ENCODE data around the gene VMO1. TPM values are rescaled to one million over a fixed set of nuclear protein-coding genes. Genes with fewer than 3 reads are reported as not detected.

The VMO1 gene
- total RNA-seq, 2 experiments from 2014 or later: 0.60 TPM; not detected in 1

DNA sequence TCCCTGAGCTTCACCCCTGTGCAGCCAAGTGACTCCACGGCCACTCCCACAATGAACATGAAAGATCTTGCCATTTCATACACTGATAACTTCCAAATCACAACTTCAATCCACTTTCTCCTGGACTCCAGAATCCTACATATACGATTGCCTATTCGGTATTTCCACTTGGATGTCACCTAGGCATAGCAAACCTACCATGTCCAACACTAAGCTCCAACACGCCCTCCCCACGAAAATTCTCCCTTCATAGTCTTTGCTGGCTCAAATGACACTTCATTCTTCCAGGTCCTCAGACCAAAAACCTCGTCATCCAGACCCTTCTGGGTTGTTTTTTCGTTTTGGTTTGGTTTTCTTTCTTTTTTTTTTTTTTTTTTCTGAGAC, 4.5 kb upstream of the VMO1 start:
- Mint-ChIP-seq H3K4me3 (peak overlapping the region; percentile 85), H3K27me3 (ENCODE audit: low read depth) (peaks cover 32% of the 10 kb centered on the region)
- CTCF ChIA-PET: interaction anchor here (0.6 to 3.0 kb wide), 22 partner anchors 8 to 226 kb away, joined by 3 to 12 read pairs (median 4); partner anchors contain the start of genes ARRB2, PLD2, RNF167 and SLC25A11

DNA sequence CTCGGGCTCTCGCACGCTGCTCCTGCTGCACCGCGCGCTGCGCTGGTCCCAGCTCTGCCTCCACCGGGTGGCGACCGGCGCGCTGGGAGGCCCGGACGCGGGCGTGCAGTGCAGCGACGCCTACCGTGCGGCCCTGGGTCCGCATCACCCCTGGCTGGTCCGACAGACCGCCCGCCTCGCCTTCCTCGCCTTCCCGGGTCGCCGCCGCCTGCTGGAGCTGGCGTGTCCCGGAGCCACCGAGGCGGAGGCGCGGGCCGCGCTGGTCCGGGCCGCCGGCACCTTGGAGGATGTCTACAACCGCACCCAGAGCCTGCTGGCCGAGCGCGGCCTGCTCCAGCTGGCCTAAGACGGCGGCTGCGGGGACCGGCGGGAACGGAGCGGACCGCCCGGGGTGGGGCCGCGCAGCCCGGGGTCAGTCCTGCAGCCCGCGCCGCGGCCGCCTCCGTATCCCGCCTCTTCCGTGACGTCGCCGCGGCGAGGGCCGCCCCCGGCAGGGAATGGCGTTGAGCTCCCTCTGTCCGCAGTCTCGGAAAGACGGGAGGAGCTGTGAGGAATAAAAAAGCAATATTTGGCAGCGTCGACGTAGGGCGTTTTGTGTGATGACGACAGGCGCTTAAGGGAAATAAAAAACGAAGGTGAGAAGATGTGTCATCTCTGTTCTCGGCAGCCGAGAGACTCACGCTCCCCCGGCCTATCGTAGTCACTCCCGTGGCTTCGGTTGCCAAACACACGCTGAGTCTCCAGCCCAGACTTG, 4.0 kb upstream of the VMO1 start:
- Mint-ChIP-seq H3K27me3 (ENCODE audit: low read depth) (peaks cover 38% of the 10 kb centered on the region), H3K36me3 (ENCODE audit: low read depth) (peaks cover 2% of the 10 kb centered on the region), H3K27ac (peak overlapping the region; percentile 95), H3K4me3 (peak overlapping the region; percentile 85), H3K9me3 (no peaks in the 10 kb centered on the region), H3K4me1 (ENCODE audit: low read depth) (peaks cover 30% of the 10 kb centered on the region)
- intact Hi-C loops (cut with micrococcal nuclease): loop anchor here (1.0 to 10.0 kb wide), 9 partner anchors 17 to 225 kb away; partner anchors contain the start of genes ARRB2, CXCL16, GGT6 and MED11
- CTCF ChIA-PET: interaction anchor here (0.6 to 3.0 kb wide), 28 partner anchors 8 to 233 kb away, joined by 3 to 12 read pairs (median 4); partner anchors contain the start of genes ARRB2, CHRNE, PLD2 and RNF167
- peak; percentile 93 for DNase-seq

More for the DNA sequence above, 4.5 kb upstream of the VMO1 start:
- no peak for DNase-seq
- Mint-ChIP-seq H3K27ac (peak overlapping the region; percentile 95), H3K36me3 (ENCODE audit: low read depth) (peaks cover 2% of the 10 kb centered on the region), H3K4me1 (ENCODE audit: low read depth) (peaks cover 30% of the 10 kb centered on the region), H3K9me3 (no peaks in the 10 kb centered on the region)
- intact Hi-C loops (cut with micrococcal nuclease): loop anchor here (1.0 to 2.0 kb wide), 8 partner anchors 17 to 158 kb away; partner anchors contain the start of genes ARRB2, CXCL16, MED11 and MINK1

DNA sequence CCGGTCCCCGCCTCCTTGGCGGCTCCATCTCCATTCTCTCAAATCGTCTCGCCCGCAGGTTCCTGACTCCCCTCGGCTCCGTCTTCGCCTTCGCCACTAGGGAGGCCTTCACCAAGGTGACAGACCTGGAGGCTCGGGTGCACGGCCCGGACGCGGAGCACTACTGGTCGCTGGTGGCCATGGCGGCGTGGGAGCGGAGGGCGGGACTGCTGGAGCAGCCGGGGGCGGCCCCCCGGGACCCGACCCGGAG, 3.5 kb upstream of the VMO1 start:
- CTCF ChIA-PET: interaction anchor here (0.7 to 3.0 kb wide), 21 partner anchors 8 to 232 kb away, joined by 3 to 12 read pairs (median 4); partner anchors contain the start of genes ARRB2, CHRNE, PLD2 and RNF167
- peaks cover 40% of the 10 kb centered on the region for H3K27me3 Mint-ChIP-seq (ENCODE audit: low read depth)
- H3K4me1 Mint-ChIP-seq (ENCODE audit: low read depth): peaks cover 31% of the 10 kb centered on the region

DNA sequence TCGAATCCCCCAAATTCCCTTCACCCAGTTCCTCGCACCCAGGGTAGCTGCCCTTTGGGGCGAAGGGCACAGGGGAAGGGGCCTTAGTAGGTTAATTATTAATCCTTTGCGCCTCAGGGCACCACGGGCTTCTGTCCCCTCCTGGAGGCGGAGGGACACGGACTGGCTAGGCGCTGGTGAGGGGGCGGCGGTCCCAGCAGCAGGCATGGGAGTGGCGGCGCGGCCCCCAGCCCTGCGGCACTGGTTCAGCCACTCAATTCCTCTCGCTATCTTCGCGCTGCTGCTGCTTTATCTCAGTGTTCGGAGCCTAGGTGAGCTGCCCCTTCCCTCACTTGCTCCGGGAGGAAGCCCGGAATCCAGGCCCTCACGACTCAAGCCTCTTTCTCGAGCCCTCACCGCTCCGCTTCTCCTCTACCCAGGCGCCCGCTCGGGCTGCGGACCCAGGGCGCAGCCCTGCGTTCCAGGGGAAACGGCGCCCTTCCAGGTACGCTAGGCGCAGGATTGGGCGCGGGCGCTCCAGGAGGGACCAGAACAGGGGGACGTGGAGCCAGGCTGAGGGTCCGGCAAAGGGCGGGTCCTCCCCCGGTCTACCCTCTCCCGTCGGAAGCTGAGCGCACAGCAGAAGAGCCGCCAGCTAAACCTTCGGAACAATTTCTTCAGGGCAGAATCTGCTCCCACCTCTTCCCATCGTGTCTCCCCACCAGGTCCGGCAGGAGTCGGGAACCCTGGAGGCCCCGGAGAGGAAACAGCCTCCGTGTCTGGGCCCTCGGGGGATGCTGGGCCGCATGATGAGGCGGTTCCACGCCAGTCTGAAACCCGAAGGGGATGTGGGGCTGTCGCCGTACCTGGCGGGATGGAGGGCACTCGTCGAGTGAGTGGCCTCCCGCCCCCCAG, 2.9 kb upstream of the VMO1 start, which contains the start of gene GLTPD2:
GLTPD2 (plus strand) TSS at position 158 of the 894 bp plus-strand sequence; CDS start at position 206, 48 bp downstream.
- peaks cover 33% of the 10 kb centered on the region for H3K4me1 Mint-ChIP-seq (ENCODE audit: low read depth)
- H3K9me3 Mint-ChIP-seq: no peaks in the 10 kb centered on the region
- CTCF ChIA-PET: interaction anchor here (0.7 to 3.0 kb wide), 15 partner anchors 9 to 232 kb away, joined by 3 to 12 read pairs (median 3); partner anchors contain the start of genes ARRB2, C17orf107, CHRNE and PLD2
- H3K27ac Mint-ChIP-seq: peak within 1 kb of the TSS; percentile 46
- peak within 1 kb of the TSS; percentile 85 for H3K4me3 Mint-ChIP-seq
- H3K36me3 Mint-ChIP-seq (ENCODE audit: low read depth): peaks cover 2% of the 10 kb centered on the region
- no peak for DNase-seq
- H3K27me3 Mint-ChIP-seq (ENCODE audit: low read depth): peaks cover 46% of the 10 kb centered on the region
- intact Hi-C loops (cut with micrococcal nuclease): loop anchor here (10.0 kb wide), 1 partner anchor 224 kb away; the partner anchor contains the start of gene GGT6

More for the DNA sequence above, 3.5 kb upstream of the VMO1 start:
- DNase-seq: no peak
- peak overlapping the region; percentile 85 for H3K4me3 Mint-ChIP-seq
- H3K9me3 Mint-ChIP-seq: no peaks in the 10 kb centered on the region
- peak overlapping the region; percentile 46 for H3K27ac Mint-ChIP-seq
- peaks cover 2% of the 10 kb centered on the region for H3K36me3 Mint-ChIP-seq (ENCODE audit: low read depth)
- intact Hi-C loops (cut with micrococcal nuclease): loop anchor here (10.0 kb wide), 1 partner anchor 225 kb away; the partner anchor contains the start of gene GGT6

DNA sequence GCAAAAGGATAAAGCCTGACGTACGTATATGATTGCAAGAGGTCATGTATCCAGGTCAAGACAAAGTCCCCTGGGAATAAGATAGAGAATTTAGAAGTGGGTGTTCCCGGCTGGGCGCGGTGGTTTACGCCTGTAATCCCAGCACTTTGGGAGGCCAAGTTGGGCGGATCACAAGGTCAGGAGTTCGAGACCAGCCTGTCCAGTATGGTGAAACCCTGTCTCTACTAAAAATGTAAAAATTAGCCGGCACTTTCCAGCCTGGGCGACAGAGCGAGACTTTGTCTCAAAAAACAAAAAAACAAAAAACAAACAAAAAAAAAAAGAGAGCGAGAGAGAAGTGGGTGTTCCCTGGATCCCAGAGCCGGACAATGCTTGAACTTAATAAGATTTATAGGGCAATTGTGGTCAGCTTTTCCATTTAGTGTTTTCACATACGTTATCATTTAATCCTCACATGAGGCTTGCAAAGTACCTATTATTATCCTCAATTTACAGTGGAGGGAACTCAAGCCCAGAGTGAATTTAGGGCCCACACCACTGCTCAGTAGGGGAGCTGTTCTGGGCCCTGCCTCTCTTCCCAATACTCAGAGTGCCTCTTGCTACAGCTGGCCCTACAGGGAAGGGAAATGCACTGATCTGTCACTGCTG, 2.1 kb upstream of the VMO1 start:
- Mint-ChIP-seq H3K36me3 (ENCODE audit: low read depth) (peaks cover 2% of the 10 kb centered on the region), H3K27me3 (ENCODE audit: low read depth) (peaks cover 53% of the 10 kb centered on the region), H3K9me3 (no peaks in the 10 kb centered on the region), H3K4me3 (peak overlapping the region; percentile 85), H3K4me1 (ENCODE audit: low read depth) (peaks cover 33% of the 10 kb centered on the region), H3K27ac (no peak overlapping the region)
- intact Hi-C loops (cut with micrococcal nuclease): loop anchor here (10.0 kb wide), 1 partner anchor 223 kb away; the partner anchor contains the start of gene GGT6
- CTCF ChIA-PET: interaction anchor here (0.7 to 3.0 kb wide), 7 partner anchors 8 to 111 kb away, joined by 3 to 10 read pairs (median 3); partner anchors contain the start of genes C17orf107, PLD2 and PSMB6
- DNase-seq: no peak

DNA sequence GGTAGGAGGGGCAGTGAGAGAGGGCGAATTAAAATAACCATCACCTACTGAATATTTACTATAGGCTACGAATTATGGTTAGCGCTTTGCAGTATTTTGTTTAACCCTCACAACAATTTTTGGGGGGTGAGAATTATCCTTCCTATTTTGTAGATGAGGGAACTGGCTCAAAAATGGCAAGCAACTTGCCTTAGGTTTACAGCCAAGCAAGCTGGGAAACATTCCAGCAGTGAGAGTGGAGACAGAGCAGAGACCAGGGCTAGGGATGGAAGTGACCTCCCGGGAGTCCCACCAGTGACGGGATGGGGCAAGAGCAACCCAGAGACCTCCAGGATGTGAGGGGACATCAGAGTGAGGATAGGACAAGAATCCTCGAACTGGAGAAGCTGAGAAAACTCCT, 352 bp upstream of the VMO1 start:
- CTCF ChIA-PET: interaction anchor here (0.7 to 1.2 kb wide), 4 partner anchors 12 to 99 kb away, joined by 3 to 4 read pairs (median 4); no protein-coding TSS in a partner anchor
- no peaks in the 10 kb centered on the region for H3K9me3 Mint-ChIP-seq
- no peak overlapping the region for H3K27ac Mint-ChIP-seq
- H3K4me3 Mint-ChIP-seq: no peak overlapping the region
- H3K27me3 Mint-ChIP-seq (ENCODE audit: low read depth): peaks cover 66% of the 10 kb centered on the region
- H3K4me1 Mint-ChIP-seq (ENCODE audit: low read depth): peaks cover 33% of the 10 kb centered on the region
- intact Hi-C loops (cut with micrococcal nuclease): loop anchor here (10.0 kb wide), 1 partner anchor 222 kb away; the partner anchor contains the start of gene GGT6
- DNase-seq: no peak
- peaks cover 2% of the 10 kb centered on the region for H3K36me3 Mint-ChIP-seq (ENCODE audit: low read depth)

DNA sequence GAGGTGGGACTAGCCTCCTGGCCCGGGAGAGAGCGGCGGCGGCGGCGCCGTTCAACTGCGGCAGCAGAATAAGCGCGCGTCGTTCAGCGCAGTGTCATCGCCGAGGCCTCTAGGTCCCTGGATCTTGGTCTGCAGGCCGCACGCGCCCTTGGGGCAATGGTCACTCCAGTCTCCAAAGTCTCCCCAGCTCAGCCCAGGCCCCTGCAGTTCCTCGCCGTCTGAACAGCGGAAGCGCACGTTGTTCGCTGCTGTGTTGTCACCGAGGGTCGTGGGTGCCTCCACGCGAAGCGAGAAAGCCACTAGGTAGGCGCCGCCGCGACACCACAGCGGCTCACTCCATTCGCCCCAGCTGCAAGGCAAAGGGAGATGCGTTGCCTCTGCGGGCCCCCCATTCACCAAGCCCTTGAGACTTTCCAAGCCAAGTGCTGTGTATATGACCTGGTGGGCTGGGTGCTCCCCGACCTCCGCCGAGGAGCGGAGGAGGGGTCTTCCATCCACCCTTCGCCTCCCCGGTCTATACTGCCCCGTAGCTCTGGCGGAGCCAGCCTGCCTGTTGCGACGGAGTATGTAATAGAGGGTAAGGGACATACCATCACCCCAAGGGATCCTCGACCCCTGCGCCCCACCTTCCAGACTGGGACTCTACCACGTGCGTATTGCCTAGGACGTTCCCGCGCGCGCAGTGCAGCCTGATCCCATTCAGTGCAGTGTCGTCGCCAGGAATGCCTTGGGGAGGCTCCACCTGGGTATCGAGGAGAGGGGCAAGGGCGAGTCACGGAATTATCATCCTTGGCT, 656 bp downstream of the VMO1 start:
- Mint-ChIP-seq H3K27me3 (ENCODE audit: low read depth) (peaks cover 69% of the 10 kb centered on the region), H3K4me1 (ENCODE audit: low read depth) (peaks cover 26% of the 10 kb centered on the region), H3K27ac (no peak overlapping the region), H3K9me3 (no peaks in the 10 kb centered on the region), H3K4me3 (peak overlapping the region; percentile 36), H3K36me3 (ENCODE audit: low read depth) (peaks cover 2% of the 10 kb centered on the region)
- intact Hi-C loops (cut with micrococcal nuclease): loop anchor here (10.0 kb wide), 1 partner anchor 221 kb away; the partner anchor contains the start of gene GGT6
- CTCF ChIA-PET: interaction anchor here (1.2 kb wide), 1 partner anchor 11 kb away, joined by 3 read pairs; no protein-coding TSS in a partner anchor
- no peak for DNase-seq

DNA sequence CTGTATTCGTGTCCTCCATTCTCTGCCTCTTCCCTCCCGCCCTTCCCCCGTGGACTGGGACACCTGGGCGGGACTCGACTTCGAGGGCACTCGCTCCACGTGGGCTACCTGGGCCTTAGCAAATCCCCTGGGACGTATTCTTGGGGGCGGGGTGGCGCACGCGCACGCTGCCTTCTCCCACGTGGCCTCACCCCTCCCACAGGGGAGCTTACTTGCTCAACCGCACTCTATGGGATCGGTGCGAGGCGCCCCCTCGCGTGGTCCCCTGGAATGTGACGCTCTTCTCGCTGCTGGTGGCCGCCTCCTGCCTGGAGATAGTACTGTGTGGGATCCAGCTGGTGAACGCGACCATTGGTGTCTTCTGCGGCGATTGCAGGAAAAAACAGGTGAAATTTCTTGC, 3.5 kb downstream of the VMO1 start:
- H3K27ac Mint-ChIP-seq: no peak overlapping the region
- no peaks in the 10 kb centered on the region for H3K36me3 Mint-ChIP-seq (ENCODE audit: low read depth)
- H3K27me3 Mint-ChIP-seq (ENCODE audit: low read depth): peaks cover 62% of the 10 kb centered on the region
- no peak overlapping the region for H3K4me3 Mint-ChIP-seq
- intact Hi-C loops (cut with micrococcal nuclease): loop anchor here (10.0 kb wide), 1 partner anchor 218 kb away; the partner anchor contains the start of gene GGT6
- no peaks in the 10 kb centered on the region for H3K9me3 Mint-ChIP-seq
- DNase-seq: peak; percentile 48
- CTCF ChIA-PET: interaction anchor here (2.0 kb wide), 1 partner anchor 50 kb away, joined by 8 read pairs; no protein-coding TSS in a partner anchor
- peaks cover 19% of the 10 kb centered on the region for H3K4me1 Mint-ChIP-seq (ENCODE audit: low read depth)

DNA sequence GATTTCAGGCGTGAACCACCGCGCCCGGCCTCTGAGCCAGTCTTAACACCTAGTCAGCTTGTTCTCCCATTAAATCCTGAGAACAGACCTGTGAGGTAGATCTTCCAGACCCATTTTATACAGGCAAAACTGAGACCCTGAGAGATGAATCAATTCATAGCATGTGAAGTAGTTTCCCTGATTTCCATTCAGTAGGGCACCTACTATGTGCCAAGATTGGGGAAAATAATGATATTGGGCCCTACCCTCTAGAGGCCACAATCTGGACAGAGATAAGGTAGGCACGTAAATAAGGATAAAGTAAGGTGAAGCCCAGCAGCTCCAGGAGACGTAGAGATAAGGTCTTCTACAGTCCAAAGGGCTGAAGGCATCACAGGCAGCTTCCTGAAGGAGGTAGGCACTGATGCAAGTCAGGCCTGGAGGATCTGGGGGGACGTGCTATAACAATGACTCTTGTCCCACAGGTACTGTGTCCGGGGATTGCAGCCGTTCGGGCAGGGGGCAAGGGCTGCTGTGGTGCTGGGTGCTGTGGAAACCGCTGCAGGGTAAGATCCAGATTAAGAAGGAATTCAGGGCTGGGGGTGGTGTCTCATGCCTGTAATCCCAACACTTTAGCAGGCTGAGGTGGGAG, 5.7 kb downstream of the VMO1 start:
- H3K9me3 Mint-ChIP-seq: no peaks in the 10 kb centered on the region
- H3K27me3 Mint-ChIP-seq (ENCODE audit: low read depth): peaks cover 42% of the 10 kb centered on the region
- DNase-seq: no peak
- intact Hi-C loops (cut with micrococcal nuclease): loop anchor here (10.0 kb wide), 1 partner anchor 216 kb away; the partner anchor contains the start of gene GGT6
- peaks cover 5% of the 10 kb centered on the region for H3K4me1 Mint-ChIP-seq (ENCODE audit: low read depth)
- no peaks in the 10 kb centered on the region for H3K36me3 Mint-ChIP-seq (ENCODE audit: low read depth)
- no peak overlapping the region for H3K4me3 Mint-ChIP-seq
- H3K27ac Mint-ChIP-seq: no peak overlapping the region
- CTCF ChIA-PET: interaction anchor here (2.6 kb wide), 1 partner anchor 10 kb away, joined by 8 read pairs; no protein-coding TSS in a partner anchor

Data from activated naive CD4-positive, alpha-beta T cell treated with anti-CD3 and anti-CD28 coated beads for 36 hours (primary cell).